Measurements from ENCODE around the gene SNX25.

- TF ChIP-seq CTCF (IDR thresholded peaks at IDR 0.05) (no peak), POLR2A (IDR thresholded peaks at IDR 0.05) (no peak)
These were observed 16.5 kb downstream of the SNX25 start for GRCh38 chr4:185225940-185226339.
